Activated CD8-positive, alpha-beta T cell treated with anti-CD3 and anti-CD28 coated beads for 36 hours (primary cell): ENCODE measurements around the gene PYROXD2. TPM values are rescaled to one million over a fixed set of nuclear protein-coding genes. Genes with fewer than 3 reads are reported as not detected.

ENCODE experiments used
- ATAC-seq: fragments of 200-7000 bp; cut with Tn5 transposase; one replicate; pipeline ENCODE4 v1.10.0; 2021; ENCODE audit warnings: mild to moderate bottlenecking, moderate library complexity
- CTCF ChIA-PET: fragments of 350-600 bp; sonication (Branson Sonifier 250); formaldehyde crosslinking; loops from one replicate; lab custom pipeline; 2021; ENCODE audit warnings: antibody characterized with exemption; lab: Charles Lee
- POLR2A ChIA-PET: fragments of 350-600 bp; sonication (Branson Sonifier 250); formaldehyde crosslinking; loops from one replicate; lab custom pipeline; 2021; ENCODE audit warnings: antibody characterized with exemption; lab: Charles Lee
- DNase-seq: peaks from one replicate; pipeline ENCODE4 v3.0.0-alpha.2; 2020
- H3K27ac Mint-ChIP-seq: one replicate; pipeline ENCODE4 v1.8.0; 2021; ENCODE audit warnings: mild to moderate bottlenecking, mixed read lengths
- H3K27me3 Mint-ChIP-seq: one replicate; pipeline ENCODE4 v1.8.0; 2021; ENCODE audit warnings: mixed read lengths
- H3K36me3 Mint-ChIP-seq: one replicate; pipeline ENCODE4 v1.8.0; 2021; ENCODE audit warnings: low read depth, mixed read lengths
- H3K4me1 Mint-ChIP-seq: one replicate; pipeline ENCODE4 v1.8.0; 2021; ENCODE audit warnings: low read depth, mixed read lengths
- H3K4me3 Mint-ChIP-seq: one replicate; pipeline ENCODE4 v1.8.0; 2021; ENCODE audit warnings: mild to moderate bottlenecking, moderate library complexity, mixed read lengths
- H3K9me3 Mint-ChIP-seq: one replicate; pipeline ENCODE4 v1.8.0; 2021; ENCODE audit warnings: mixed read lengths
- CTCF ChIP-seq: fragments of 200-600 bp; IDR thresholded peaks from one replicate; pipeline ENCODE4 v1.8.0; 2022; ENCODE audit warnings: antibody characterized with exemption, mild to moderate bottlenecking
- intact Hi-C: fragments of 100-400 bp; cut with micrococcal nuclease; formaldehyde crosslinking; loops from one replicate; pipeline ENCODE4 v1.10.0; 2022
- total RNA-seq, 2 experiments: library from RNA; stranded (reverse); gene quantifications; one replicate each; pipeline ENCODE4 v1.2.3, GENCODE V29; 2021

The PYROXD2 gene
- total RNA-seq = 1 to 10 TPM; 5.3 to 6.2 TPM

- intact Hi-C loops = no loop called here
- CTCF ChIA-PET = interaction anchor here (4.2 kb wide), 1 partner anchor 11 kb away, joined by 25 read pairs; no protein-coding TSS in a partner anchor
- Mint-ChIP-seq H3K36me3 (peaks cover 5% of the 10 kb centered on the region), H3K27me3 (no peaks in the 10 kb centered on the region), H3K4me3 (peak within 1 kb of the TSS; percentile 88), H3K27ac (peak within 1 kb of the TSS; percentile 95), H3K9me3 (no peaks in the 10 kb centered on the region), H3K4me1 (peaks cover 20% of the 10 kb centered on the region)
- POLR2A ChIA-PET = interaction anchor here (0.6 to 1.5 kb wide), 5 partner anchors 11 to 99 kb away, joined by 3 to 5 read pairs (median 4); no protein-coding TSS in a partner anchor
- DNase-seq (peak; percentile 71), ATAC-seq (peak; percentile 93)
- no peak for TF ChIP-seq CTCF
These were observed at the start of gene PYROXD2 for GRCh38 chr10:98414932-98415730. Gene PYROXD2, minus strand, starts transcription at chr10:98415182. Its CDS starts 47 bp downstream, at chr10:98415135.

- H3K27ac Mint-ChIP-seq = no peak overlapping the region
- H3K9me3 Mint-ChIP-seq = no peaks in the 10 kb centered on the region
- intact Hi-C loops = no loop called here
- no peak for TF ChIP-seq CTCF
- ChIA-PET POLR2A (no interaction called here), CTCF (interaction anchor here (0.9 kb wide), 1 partner anchor 10 kb away, joined by 3 read pairs; no protein-coding TSS in a partner anchor)
- DNase-seq (peak; percentile 16), ATAC-seq (no peak)
- H3K4me3 Mint-ChIP-seq = no peak overlapping the region
- peaks cover 9% of the 10 kb centered on the region for H3K4me1 Mint-ChIP-seq
- H3K27me3 Mint-ChIP-seq = peaks cover 8% of the 10 kb centered on the region
- no peaks in the 10 kb centered on the region for H3K36me3 Mint-ChIP-seq
These were observed 49.2 kb upstream of the PYROXD2 start for GRCh38 chr10:98463976-98464754.

- Mint-ChIP-seq H3K4me1 (peaks cover 7% of the 10 kb centered on the region), H3K9me3 (no peaks in the 10 kb centered on the region), H3K27ac (no peak overlapping the region), H3K27me3 (peaks cover 8% of the 10 kb centered on the region), H3K4me3 (no peak overlapping the region), H3K36me3 (no peaks in the 10 kb centered on the region)
- intact Hi-C loops = no loop called here
- DNase-seq = no peak
- ChIA-PET POLR2A (no interaction called here), CTCF (no interaction called here)
- ATAC-seq = no peak
- no peak for TF ChIP-seq CTCF
These were observed 48.0 kb upstream of the PYROXD2 start for GRCh38 chr10:98463016-98463415.

GRCh38 chr10:98461500-98461842, 46.5 kb upstream of the PYROXD2 start:
- Mint-ChIP-seq H3K9me3 (no peaks in the 10 kb centered on the region), H3K4me3 (no peak overlapping the region)

More at GRCh38 chr10:98461500-98461842, 46.5 kb upstream of the PYROXD2 start:
- no peaks in the 10 kb centered on the region for H3K36me3 Mint-ChIP-seq
- intact Hi-C loops = no loop called here
- ChIA-PET CTCF (no interaction called here), POLR2A (no interaction called here)
- TF ChIP-seq CTCF = no peak
- DNase-seq = no peak
- H3K27me3 Mint-ChIP-seq = peaks cover 13% of the 10 kb centered on the region
- H3K4me1 Mint-ChIP-seq = no peaks in the 10 kb centered on the region
- no peak for ATAC-seq
- H3K27ac Mint-ChIP-seq = no peak overlapping the region
